ENCODE measurements around the gene NFILZ.
A peak's percentile ranks its signal among the peaks of the same experiment; 100 is the strongest.

Gene NFILZ

GRCh38 chr19:8629996-8630683 lies at the start of gene NFILZ:
TSS of gene NFILZ (plus strand) at chr19:8630633. CDS start at chr19:8676766, 46,133 bp downstream.
- no peak for DNase-seq (ENCODE audit: low read depth, low spot score)

GRCh38 chr19:8580710-8581281 lies 49.6 kb upstream of the NFILZ start:
- DNase-seq (ENCODE audit: low read depth, low spot score), result peak; percentile 83

- DNase-seq (ENCODE audit: low read depth, low spot score), result no peak
These were observed 45.2 kb upstream of the NFILZ start for GRCh38 chr19:8584965-8585893.

- peak; percentile 66 for DNase-seq (ENCODE audit: low read depth, low spot score)
These were observed 44.3 kb upstream of the NFILZ start for GRCh38 chr19:8585894-8586750.

- no peak for DNase-seq (ENCODE audit: low read depth, low spot score)
These were observed 41.2 kb upstream of the NFILZ start for GRCh38 chr19:8589177-8589714.

- peak; percentile 100 for DNase-seq (ENCODE audit: low read depth, low spot score)
These were observed 38.0 kb upstream of the NFILZ start for GRCh38 chr19:8592231-8593009.

- no peak for DNase-seq (ENCODE audit: low read depth, low spot score)
These were observed 36.5 kb upstream of the NFILZ start for GRCh38 chr19:8593931-8594330.

- no peak for DNase-seq (ENCODE audit: low read depth, low spot score)
These were observed 34.8 kb upstream of the NFILZ start for GRCh38 chr19:8595651-8596050.

- DNase-seq (ENCODE audit: low read depth, low spot score), result no peak
These were observed 34.3 kb upstream of the NFILZ start for GRCh38 chr19:8596168-8596567.

- DNase-seq (ENCODE audit: low read depth, low spot score), result no peak
These were observed 30.4 kb upstream of the NFILZ start for GRCh38 chr19:8600064-8600463.

GRCh38 chr19:8600816-8601215 lies 29.6 kb upstream of the NFILZ start:
- no peak for DNase-seq (ENCODE audit: low read depth, low spot score)

- DNase-seq (ENCODE audit: low read depth, low spot score), result no peak
These were observed 28.6 kb upstream of the NFILZ start for GRCh38 chr19:8601796-8602195.

GRCh38 chr19:8605514-8605913 lies 24.9 kb upstream of the NFILZ start:
- no peak for DNase-seq (ENCODE audit: low read depth, low spot score)

- peak; percentile 84 for DNase-seq (ENCODE audit: low read depth, low spot score)
These were observed 23.0 kb upstream of the NFILZ start for GRCh38 chr19:8607386-8607785.

GRCh38 chr19:8608941-8609278 lies 21.5 kb upstream of the NFILZ start:
- no peak for DNase-seq (ENCODE audit: low read depth, low spot score)

- peak; percentile 91 for DNase-seq (ENCODE audit: low read depth, low spot score)
These were observed 21.0 kb upstream of the NFILZ start for GRCh38 chr19:8609279-8610040.

- DNase-seq (ENCODE audit: low read depth, low spot score), result peak; percentile 87
These were observed 20.1 kb upstream of the NFILZ start, which contains the start of gene ADAMTS10 for GRCh38 chr19:8610041-8610935. TSS of gene ADAMTS10 (minus strand) at chr19:8610715. CDS start at chr19:8605710, 5,005 bp downstream.

GRCh38 chr19:8610936-8611300 lies 19.5 kb upstream of the NFILZ start:
- no peak for DNase-seq (ENCODE audit: low read depth, low spot score)
